ENCODE measurements around the gene ECI1. TPM values are rescaled to one million over a fixed set of nuclear protein-coding genes. Genes with fewer than 3 reads are reported as not detected.

ECI1 gene
- total RNA-seq, 1 experiment from 2014 or later: 140 TPM

- no peak overlapping the region for H2AFZ ChIP-seq (ENCODE audit: low read depth, low read length, poor library complexity, severe bottlenecking)
- no peak for DNase-seq (ENCODE audit: low read depth, low spot score)
- no TSS peak for BruUV-seq (replicated peaks)
- no peak for ATAC-seq
- no peaks in the 10 kb centered on the region for H3K4me1 ChIP-seq (ENCODE audit: control insufficient read depth in 1 of 2, insufficient read depth in 2 of 2, low read length in 2 of 2)
- no peak overlapping the region for H3K4me3 ChIP-seq (replicated peaks in 1 of 2; ENCODE audit: low read depth in 1 of 2, low read length in 2 of 2)
- ChIA-PET POLR2A (no interaction called here), CTCF (no interaction called here), RAD21 (ENCODE audit: low non-redundant PET in 1 of 2, low total read pairs in 2 of 2, uncharacterized antibody in 2 of 2, unreplicated experiment in 2 of 2) (no interaction called here)
- TF ChIP-seq REST (IDR thresholded peaks at IDR 0.05; ENCODE audit: low read depth): no peak
- TF ChIP-seq POLR2A (IDR thresholded peaks at IDR 0.05; ENCODE audit: borderline replicate concordance, extremely low read depth, insufficient read depth, insufficient read length): no peak
- no peak for TF ChIP-seq SIN3A (IDR thresholded peaks at IDR 0.05; ENCODE audit: low read depth)
- no peaks in the 10 kb centered on the region for H3K9me3 ChIP-seq (ENCODE audit: control insufficient read depth in 1 of 2, insufficient read depth in 1 of 2, low read depth in 1 of 2, low read length in 2 of 2)
- no peak overlapping the region for H3K4me2 ChIP-seq (ENCODE audit: low read length)
- no peaks in the 10 kb centered on the region for H3K36me3 ChIP-seq (ENCODE audit: control insufficient read depth in 1 of 2, insufficient read depth in 2 of 2, low read length in 2 of 2)
- no peaks in the 10 kb centered on the region for H3K9me2 ChIP-seq (ENCODE audit: insufficient read depth)
- no peak overlapping the region for H3K9ac ChIP-seq (ENCODE audit: low read length)
- no peaks in the 10 kb centered on the region for H4K20me1 ChIP-seq (ENCODE audit: insufficient read depth)
- intact Hi-C loops (cut with micrococcal nuclease): no loop called here
- H3K79me2 ChIP-seq (ENCODE audit: insufficient read depth, low read length): no peaks in the 10 kb centered on the region
- H3K27me3 ChIP-seq (ENCODE audit: insufficient read depth, low read length): no peaks in the 10 kb centered on the region
- H3K27ac ChIP-seq (ENCODE audit: low read depth, low read length): no peak overlapping the region
These were observed 36.6 kb upstream of the ECI1 start for GRCh38 chr16:2287916-2288547.

- Histone ChIP-seq H3K4me3 (replicated peaks in 1 of 2; ENCODE audit: low read depth in 1 of 2, low read length in 2 of 2) (no peak overlapping the region), H2AFZ (ENCODE audit: low read depth, low read length, poor library complexity, severe bottlenecking) (no peak overlapping the region), H4K20me1 (ENCODE audit: insufficient read depth) (no peaks in the 10 kb centered on the region), H3K9ac (ENCODE audit: low read length) (no peak overlapping the region), H3K4me2 (ENCODE audit: low read length) (no peak overlapping the region), H3K79me2 (ENCODE audit: insufficient read depth, low read length) (no peaks in the 10 kb centered on the region), H3K9me3 (ENCODE audit: control insufficient read depth in 1 of 2, insufficient read depth in 1 of 2, low read depth in 1 of 2, low read length in 2 of 2) (no peaks in the 10 kb centered on the region), H3K27me3 (ENCODE audit: insufficient read depth, low read length) (no peaks in the 10 kb centered on the region), H3K4me1 (ENCODE audit: control insufficient read depth in 1 of 2, insufficient read depth in 2 of 2, low read length in 2 of 2) (no peaks in the 10 kb centered on the region), H3K36me3 (ENCODE audit: control insufficient read depth in 1 of 2, insufficient read depth in 2 of 2, low read length in 2 of 2) (no peaks in the 10 kb centered on the region), H3K9me2 (ENCODE audit: insufficient read depth) (no peaks in the 10 kb centered on the region), H3K27ac (ENCODE audit: low read depth, low read length) (no peak overlapping the region)
- ChIA-PET RAD21 (ENCODE audit: low non-redundant PET in 1 of 2, low total read pairs in 2 of 2, uncharacterized antibody in 2 of 2, unreplicated experiment in 2 of 2) (no interaction called here), POLR2A (no interaction called here), CTCF (no interaction called here)
- no peak for DNase-seq (ENCODE audit: low read depth, low spot score)
- BruUV-seq (replicated peaks): no TSS peak
- intact Hi-C loops (cut with micrococcal nuclease): no loop called here
- no peak for ATAC-seq
- TF ChIP-seq SRF (IDR thresholded peaks at IDR 0.05; ENCODE audit: low read depth) (no peak), EGR1 (IDR thresholded peaks at IDR 0.05; ENCODE audit: low read depth) (no peak), FOSL1 (IDR thresholded peaks at IDR 0.05; ENCODE audit: low read depth) (no peak), SIN3A (IDR thresholded peaks at IDR 0.05; ENCODE audit: low read depth) (no peak), SP1 (IDR thresholded peaks at IDR 0.05; ENCODE audit: low read depth) (no peak), YY1 (IDR thresholded peaks at IDR 0.05; ENCODE audit: extremely low read depth, insufficient replicate concordance, low read depth, low read length) (no peak), ZBTB33 (IDR thresholded peaks at IDR 0.05; ENCODE audit: extremely low read depth, insufficient replicate concordance, low read length) (no peak), POLR2A (IDR thresholded peaks at IDR 0.05; ENCODE audit: borderline replicate concordance, extremely low read depth, insufficient read depth, insufficient read length) (no peak), CTCF (IDR thresholded peaks at IDR 0.05 in 2 of 3, conservative IDR thresholded peaks at IDR 0.05 in 1 of 3; ENCODE audit: borderline replicate concordance in 1 of 3, insufficient read depth in 1 of 3, low read depth in 2 of 3, low read length in 2 of 3) (no peak), ZNF274 (IDR thresholded peaks at IDR 0.05; ENCODE audit: low read depth, low read length) (no peak)
These were observed 35.2 kb upstream of the ECI1 start for GRCh38 chr16:2286550-2286949.

All from HCT116 (cell line).